Psoas muscle (tissue), 8 donors: ENCODE data around the gene RNF183. TPM values are rescaled to one million over a fixed set of nuclear protein-coding genes. Genes with fewer than 3 reads are reported as not detected.

Experiments
- ATAC-seq, 4 donors: fragments of 200-7000 bp; cut with Tn5 transposase; one replicate each; pipeline ENCODE4 v1.9.1; 2020; ENCODE audit warnings: moderate library complexity in 3 of 4, mild to moderate bottlenecking in 2 of 4
- DNase-seq, 2 donors: peaks; one replicate each; pipeline ENCODE4 v3.0.0-alpha.2; 2020
- H3K27ac ChIP-seq: fragments of 200-600 bp; one replicate; pipeline ENCODE4 v1.8.0; 2022
- H3K27me3 ChIP-seq, 3 donors: fragments of 200-600 bp in 1 of 3; one replicate each; pipeline versions ENCODE4 v1.6.1 to v1.8.0; 2013 to 2022; ENCODE audit warnings: low read length in 2 of 3, mild to moderate bottlenecking in 2 of 3, moderate library complexity in 1 of 3; ENCODE audit not compliant: insufficient read depth in 3 of 3
- H3K36me3 ChIP-seq, 2 donors: fragments of 200-600 bp in 1 of 2; one replicate each; pipeline versions ENCODE4 v1.6.1 to v1.8.0; 2013 to 2022; ENCODE audit warnings: low read depth in 1 of 2, mild to moderate bottlenecking in 1 of 2, moderate library complexity in 1 of 2; ENCODE audit not compliant: insufficient read depth in 1 of 2
- H3K4me1 ChIP-seq: fragments of 200-600 bp; one replicate; pipeline ENCODE4 v1.8.0; 2022
- H3K4me3 ChIP-seq: fragments of 200-600 bp; one replicate; pipeline ENCODE4 v1.8.0; 2022; ENCODE audit warnings: mild to moderate bottlenecking
- H3K9me3 ChIP-seq: fragments of 200-600 bp; one replicate; pipeline ENCODE4 v1.8.0; 2022
- WGBS, 3 donors: extraction: QIAGEN DNeasy Blood & Tissue Kit; methylation state at CpG; one replicate each; pipeline versions ENCODE4 v1.1.6 to v1.1.7; 2013; 5-methylcytosine and 5-hydroxymethylcytosine counted together
- intact Hi-C, 2 donors: fragments of 100-400 bp; cut with DNase I; formaldehyde crosslinking; loops; one replicate each; pipeline versions ENCODE4 v1.11.0 to v1.14.2; 2022
- polyA plus RNA-seq, 3 donors: library from polyadenylated mRNA; stranded (reverse); fragments of 200-250 nt; gene quantifications; one replicate each; pipeline ENCODE4 v1.2.3, GENCODE V29; 2013
- total RNA-seq, 4 donors: library from RNA; stranded (reverse); fragmentation: NEBNext Ultra II Directional in 2 of 4; extraction: Animal tissue kit (Norgen Biotek cat#: 25700) in 2 of 4; gene quantifications; one replicate each; pipeline versions ENCODE4 v1.2.1 to v1.2.4, GENCODE V29; 2021 to 2023
- TF ChIP-seq, protein P1 (sequence below): fragments of 200-600 bp; IDR thresholded peaks from one replicate; pipeline ENCODE4 v1.8.0; 2022; ENCODE audit warnings: antibody characterized with exemption
- donor health status: healthy with polysubstance abuse.
- donor health status: DM: no; HTN: no; CAD: no; lungs with moderate emphysema.
- donor health status: Bipolar disorder and iron deficiency.
- donor health status: healthy.
- donor health status: DM: yes; HTN: yes; CAD: no.
- donor health status: DM: no; HTN: no; CAD: no.
- donor health status: DM: no; HTN: no; CAD: no.
- donor health status: DM: yes; HTN: yes; CAD: no.

RNF183 gene
- total and polyA plus RNA-seq, 7 donors, result 0.05 TPM; not detected in 6

DNA sequence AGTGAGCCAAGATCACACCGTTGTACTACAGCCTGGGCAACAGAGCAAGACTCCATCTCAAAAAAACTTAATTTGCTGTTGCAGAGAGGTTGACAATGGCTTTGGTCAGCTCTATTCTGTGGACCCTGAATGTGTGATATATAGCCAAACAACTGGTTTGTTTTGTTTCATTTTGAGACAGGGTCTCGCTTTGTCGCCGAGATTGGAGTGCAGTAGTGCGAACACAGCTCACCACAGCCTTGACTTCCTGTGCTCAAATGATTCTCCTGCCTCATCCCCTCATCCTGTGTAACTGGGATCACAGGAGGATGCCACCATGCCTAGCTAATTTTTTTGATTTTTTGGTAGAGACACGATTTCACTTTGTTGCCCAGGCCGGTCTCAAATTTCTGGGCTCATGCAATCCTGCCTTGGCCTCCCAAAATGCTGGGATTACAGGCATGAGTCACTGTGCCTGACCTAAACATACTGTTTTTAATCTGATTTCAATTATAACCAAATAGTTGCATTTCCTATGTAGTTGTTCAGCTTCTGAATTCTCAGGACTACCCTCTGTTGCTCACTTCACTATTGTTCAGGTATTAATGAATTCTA lies 9.8 kb downstream of the RNF183 start:
- Histone ChIP-seq H3K4me3 (no peak overlapping the region), H3K27ac (no peak overlapping the region), H3K27me3 (no peaks in the 10 kb centered on the region), H3K36me3 (peaks cover 11 to 59% of the 10 kb centered on the region in 2 donors), H3K9me3 (no peaks in the 10 kb centered on the region), H3K4me1 (no peaks in the 10 kb centered on the region)
- DNase-seq, result no peak
- no peak for ATAC-seq
- TF ChIP-seq, protein P1, sequence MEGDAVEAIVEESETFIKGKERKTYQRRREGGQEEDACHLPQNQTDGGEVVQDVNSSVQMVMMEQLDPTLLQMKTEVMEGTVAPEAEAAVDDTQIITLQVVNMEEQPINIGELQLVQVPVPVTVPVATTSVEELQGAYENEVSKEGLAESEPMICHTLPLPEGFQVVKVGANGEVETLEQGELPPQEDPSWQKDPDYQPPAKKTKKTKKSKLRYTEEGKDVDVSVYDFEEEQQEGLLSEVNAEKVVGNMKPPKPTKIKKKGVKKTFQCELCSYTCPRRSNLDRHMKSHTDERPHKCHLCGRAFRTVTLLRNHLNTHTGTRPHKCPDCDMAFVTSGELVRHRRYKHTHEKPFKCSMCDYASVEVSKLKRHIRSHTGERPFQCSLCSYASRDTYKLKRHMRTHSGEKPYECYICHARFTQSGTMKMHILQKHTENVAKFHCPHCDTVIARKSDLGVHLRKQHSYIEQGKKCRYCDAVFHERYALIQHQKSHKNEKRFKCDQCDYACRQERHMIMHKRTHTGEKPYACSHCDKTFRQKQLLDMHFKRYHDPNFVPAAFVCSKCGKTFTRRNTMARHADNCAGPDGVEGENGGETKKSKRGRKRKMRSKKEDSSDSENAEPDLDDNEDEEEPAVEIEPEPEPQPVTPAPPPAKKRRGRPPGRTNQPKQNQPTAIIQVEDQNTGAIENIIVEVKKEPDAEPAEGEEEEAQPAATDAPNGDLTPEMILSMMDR, result no peak
- 71 to 83% (median 76%) methylated on average over 7 of the region's 7 CpGs for WGBS, 3 donors
- intact Hi-C loops, result no loop called here

DNA sequence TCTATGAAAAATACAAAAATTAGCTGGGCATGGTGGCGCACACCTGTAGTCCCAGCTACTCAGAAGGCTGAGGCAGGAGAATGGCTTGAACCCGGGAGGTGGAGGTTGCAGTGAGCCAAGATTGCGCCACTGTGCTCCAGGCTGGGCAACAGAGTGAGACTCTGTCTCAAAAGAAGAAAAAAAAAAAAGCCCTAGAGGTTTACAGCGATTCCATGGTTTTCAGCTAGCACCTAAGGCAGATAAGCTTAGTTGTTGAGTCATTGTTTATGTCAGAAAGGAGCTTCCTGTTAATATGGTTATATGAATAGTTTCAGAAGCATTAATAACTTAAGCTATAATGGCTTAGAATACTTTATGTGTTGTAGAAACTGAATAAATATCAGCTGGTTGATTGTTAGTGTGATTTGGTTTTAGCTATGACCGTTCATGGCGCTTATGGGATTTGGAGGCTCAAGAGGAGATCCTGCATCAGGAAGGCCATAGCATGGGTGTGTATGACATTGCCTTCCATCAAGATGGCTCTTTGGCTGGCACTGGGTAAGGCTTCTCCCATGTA lies 13.0 kb downstream of the RNF183 start:
- WGBS, 3 donors, result 93 to 96% (median 95%) methylated on average over 6 of the region's 6 CpGs
- Histone ChIP-seq H3K4me3 (no peak overlapping the region), H3K27ac (no peak overlapping the region), H3K27me3 (no peaks in the 10 kb centered on the region), H3K36me3 (peaks cover 22 to 90% of the 10 kb centered on the region in 2 donors), H3K9me3 (no peaks in the 10 kb centered on the region), H3K4me1 (no peaks in the 10 kb centered on the region)
- DNase-seq (no peak), ATAC-seq (no peak)
- intact Hi-C loops, result no loop called here
- TF ChIP-seq, protein P1, result no peak

DNA sequence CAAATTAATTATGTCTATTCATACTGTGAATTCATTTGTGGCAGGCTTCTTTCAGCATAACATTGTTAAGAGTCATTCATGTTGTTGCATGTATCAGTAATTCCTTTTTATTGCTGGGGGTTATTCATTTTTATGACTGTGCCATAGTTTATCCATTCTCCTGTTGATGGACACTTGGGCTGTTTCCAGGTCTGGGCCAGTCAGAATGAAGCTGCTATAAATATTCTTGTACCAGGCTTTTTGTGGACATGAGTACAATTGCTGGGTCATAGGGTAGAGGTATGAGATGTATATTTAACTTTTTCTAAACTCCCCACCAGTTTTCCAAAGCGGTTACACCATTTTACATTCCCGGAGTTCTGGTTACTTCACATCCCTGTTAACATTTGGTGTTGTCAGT lies 14.1 kb downstream of the RNF183 start:
- H3K4me3 ChIP-seq, result no peak overlapping the region
- DNase-seq (no peak), ATAC-seq (peak in 2 of 4 donors; percentile 30 to 53)
- TF ChIP-seq, protein P1, result no peak
- 83 to 94% (median 84%) methylated on average over 2 of the region's 2 CpGs for WGBS, 3 donors
- no peaks in the 10 kb centered on the region for H3K27me3 ChIP-seq
- no peaks in the 10 kb centered on the region for H3K4me1 ChIP-seq
- no peak overlapping the region for H3K27ac ChIP-seq
- H3K9me3 ChIP-seq, result no peaks in the 10 kb centered on the region
- H3K36me3 ChIP-seq, result peaks cover 25 to 99% of the 10 kb centered on the region in 2 donors
- intact Hi-C loops, result no loop called here

DNA sequence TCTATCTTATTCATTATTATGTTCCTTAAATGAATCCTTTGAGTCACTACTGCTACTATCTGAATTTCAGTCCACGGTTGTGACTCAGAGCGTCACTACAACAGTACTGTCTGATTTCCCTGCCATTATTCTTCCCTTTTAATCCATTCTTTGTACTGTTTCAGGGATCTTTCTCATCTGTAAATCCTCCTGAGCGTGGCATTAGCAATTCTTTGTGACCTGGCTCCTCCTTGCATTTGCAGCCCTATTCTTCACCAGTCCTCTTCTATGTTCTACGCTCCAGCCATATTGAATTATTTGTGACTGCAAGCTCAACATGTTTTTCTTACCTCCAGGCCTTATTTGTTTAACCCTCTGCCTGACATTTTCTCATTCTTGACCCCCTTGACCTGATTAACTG lies 21.8 kb downstream of the RNF183 start:
- Histone ChIP-seq H3K27me3 (no peaks in the 10 kb centered on the region), H3K27ac (no peak overlapping the region), H3K36me3 (peaks cover 36 to 97% of the 10 kb centered on the region in 2 donors), H3K9me3 (no peaks in the 10 kb centered on the region), H3K4me1 (peaks cover 2% of the 10 kb centered on the region), H3K4me3 (no peak overlapping the region)
- intact Hi-C loops, result no loop called here
- DNase-seq (no peak), ATAC-seq (no peak)
- WGBS, 3 donors, result 97 to 99% (median 98%) methylated on average over 4 of the region's 4 CpGs
- TF ChIP-seq, protein P1, result no peak
